K562 treated with DMSO at 1 percent for 12 hours (cell line): ENCODE results near the gene MYRF. TPM values are rescaled to one million over a fixed set of nuclear protein-coding genes. Genes with fewer than 3 reads are reported as not detected.

Experiments
- total RNA-seq: library from RNA; unstranded; fragments of 300-600 nt; gene quantifications from 2 replicates; pipeline ENCODE4 v1.2.3, GENCODE V29; 2022; ENCODE audit not compliant: insufficient read depth

The MYRF gene
- 7.7 and 25.4 TPM in 2 replicates for total RNA-seq

GRCh38 chr11:61752117-61752924 lies at the start of gene MYRF:
Gene MYRF (plus strand): TSS chr11:61752636. CDS start chr11:61752745, 109 bp downstream.

GRCh38 chr11:61792310-61793082 lies 40.1 kb downstream of the MYRF start, which contains the start of the genes FEN1 and TMEM258:
Gene FEN1 (plus strand): TSS chr11:61792911. CDS start chr11:61795362, 2,451 bp downstream.
Gene TMEM258 (minus strand): TSS chr11:61792599. CDS start chr11:61792558, 41 bp downstream.

GRCh38 chr11:61816736-61817455 lies 64.5 kb downstream of the MYRF start, which contains the start of gene FADS1:
Gene FADS1 (minus strand): TSS chr11:61817003. CDS start chr11:61816929, 74 bp downstream.

GRCh38 chr11:61827571-61828378 lies 75.3 kb downstream of the MYRF start, which contains the start of gene FADS2:
Gene FADS2 (plus strand): TSS chr11:61828300. CDS start chr11:61828391, 91 bp downstream.

Other genes with a start within 250 kb of the MYRF start
- gene LRRC10B, start 243.9 kb upstream of the MYRF start, total RNA-seq, result not detected in 2 replicates
- gene SYT7, start 171.6 kb upstream of the MYRF start, total RNA-seq, result 0.16 TPM in 1 of 2 replicates, not detected in the other
- gene DAGLA, start 72.2 kb upstream of the MYRF start, total RNA-seq, result 0.20 TPM in 1 of 2 replicates, not detected in the other
- 300 and 514 TPM in 2 replicates for gene TMEM258, start 40.0 kb downstream of the MYRF start, total RNA-seq
- gene FEN1, start 40.3 kb downstream of the MYRF start, total RNA-seq, result 142 and 163 TPM in 2 replicates
- gene FADS1, start 64.4 kb downstream of the MYRF start, total RNA-seq, result 23.6 and 73.2 TPM in 2 replicates
- 5.3 and 9.3 TPM in 2 replicates for gene FADS2, start 75.7 kb downstream of the MYRF start, total RNA-seq
- 33.7 and 44.6 TPM in 2 replicates for gene FADS3, start 138.9 kb downstream of the MYRF start, total RNA-seq
- gene RAB3IL1, start 164.9 kb downstream of the MYRF start, total RNA-seq, result 6.3 and 7.5 TPM in 2 replicates
- 8.8 and 12.0 TPM in 2 replicates for gene BEST1, start 197.7 kb downstream of the MYRF start, total RNA-seq
- 4,700 and 4,919 TPM in 2 replicates for gene FTH1, start 215.0 kb downstream of the MYRF start, total RNA-seq